OCI-LY7 (cell line): ENCODE measurements around the gene ENAH. TPM values are rescaled to one million over a fixed set of nuclear protein-coding genes. Genes with fewer than 3 reads are reported as not detected.

ENCODE experiments used
- BruUV-seq: library from RNA; stranded (reverse); fragments of 400-500 nt; replicated peaks from 2 replicates; lab custom pipeline; 2021; lab: Mats Ljungman, UMichigan
- CTCF ChIA-PET: fragments of 300-600 bp; sonication (Branson Sonifier 250); formaldehyde crosslinking; loops from one replicate; lab custom pipeline; 2022; ENCODE audit warnings: antibody characterized with exemption; ENCODE audit not compliant: unreplicated experiment; lab: Charles Lee
- POLR2A ChIA-PET: fragments of 300-600 bp; sonication (Branson Sonifier 250); formaldehyde crosslinking; loops from one replicate; lab custom pipeline; 2022; ENCODE audit warnings: antibody characterized with exemption; lab: Charles Lee
- DNase-seq: peaks from one replicate; pipeline ENCODE4 v3.0.0-alpha.2; 2015; ENCODE audit warnings: low spot score
- H2AFZ ChIP-seq: fragments of 200-600 bp; sonication (generic), shearing (Covaris generic); 2 replicates; pipeline ENCODE4 v1.6.1; 2014; ENCODE audit warnings: mild to moderate bottlenecking, antibody characterized with exemption, low read length, moderate library complexity
- H3K27ac ChIP-seq: fragments of 200-600 bp; sonication (generic); 2 replicates; pipeline ENCODE4 v1.5.1; 2014; ENCODE audit warnings: mixed run types, low read depth, mild to moderate bottlenecking, moderate library complexity, low read length, inconsistent platforms; ENCODE audit not compliant: poor library complexity, severe bottlenecking
- H3K36me3 ChIP-seq: fragments of 200-600 bp; sonication (generic); 2 replicates; pipeline ENCODE4 v1.6.1; 2014; ENCODE audit warnings: mild to moderate bottlenecking, antibody characterized with exemption, low read length, moderate library complexity, mixed read lengths; ENCODE audit not compliant: insufficient read depth
- H3K4me1 ChIP-seq: fragments of 200-600 bp; sonication (generic); 2 replicates; pipeline ENCODE4 v1.5.1; 2014; ENCODE audit warnings: mild to moderate bottlenecking, low read length; ENCODE audit not compliant: insufficient read depth, poor library complexity, severe bottlenecking
- H3K4me2 ChIP-seq: fragments of 200-600 bp; sonication (generic); 2 replicates; pipeline ENCODE4 v1.6.1; 2014; ENCODE audit warnings: mild to moderate bottlenecking, low read length
- H3K4me3 ChIP-seq: fragments of 200-600 bp; sonication (generic); 2 replicates; pipeline ENCODE4 v1.5.1; 2014; ENCODE audit warnings: mild to moderate bottlenecking, low read depth, low read length; ENCODE audit not compliant: poor library complexity, severe bottlenecking
- H3K79me2 ChIP-seq: fragments of 200-600 bp; sonication (generic); 2 replicates; pipeline ENCODE4 v1.6.1; 2016; ENCODE audit warnings: low read depth, mild to moderate bottlenecking, low read length, moderate library complexity, mixed read lengths; ENCODE audit not compliant: insufficient read depth
- H3K9me2 ChIP-seq: fragments of 200-600 bp; sonication (generic); 2 replicates; pipeline ENCODE4 v1.6.1; 2016; ENCODE audit warnings: mild to moderate bottlenecking, low read length, mixed read lengths; ENCODE audit not compliant: insufficient read depth
- H3K9me3 ChIP-seq: fragments of 200-600 bp; sonication (generic); 2 replicates; pipeline ENCODE4 v1.6.1; 2014; ENCODE audit warnings: mild to moderate bottlenecking, mixed run types, low read length, mixed read lengths
- H4K20me1 ChIP-seq: fragments of 200-600 bp; sonication (generic); 2 replicates; pipeline ENCODE4 v1.6.1; 2014; ENCODE audit warnings: mild to moderate bottlenecking, antibody characterized with exemption, low read length, moderate library complexity, mixed read lengths; ENCODE audit not compliant: insufficient read depth
- CTCF ChIP-seq: fragments of 200-600 bp; sonication (generic); conservative IDR thresholded peaks from 2 replicates; pipeline ENCODE4 v1.5.1; 2014; ENCODE audit warnings: mild to moderate bottlenecking, antibody characterized with exemption, low read length, moderate library complexity, mixed read lengths
- EZH2phosphoT487 ChIP-seq: fragments of 200-600 bp; sonication (generic); IDR thresholded peaks from 2 replicates; pipeline ENCODE4 v1.6.1; 2018; ENCODE audit warnings: low read depth, borderline replicate concordance, mild to moderate bottlenecking, mixed run types, antibody characterized with exemption, low read length, moderate library complexity, mixed read lengths
- intact Hi-C: fragments of 100-400 bp; cut with micrococcal nuclease; formaldehyde crosslinking; loops from one replicate; pipeline ENCODE4 v1.10.0; 2022; ENCODE audit not compliant: unreplicated experiment
- total RNA-seq, 2 experiments: library from RNA; depleted of rRNA in 1 of 2; stranded (reverse); fragments of >200 nt in 1 of 2; shearing (Covaris generic) in 1 of 2; gene quantifications; 2 replicates each; pipeline ENCODE4 v1.2.3, GENCODE V29; 2014 to 2022

ENAH gene
- total RNA-seq, 2 experiments from 2014 or later, result 4.6 to 18.1 TPM

DNA sequence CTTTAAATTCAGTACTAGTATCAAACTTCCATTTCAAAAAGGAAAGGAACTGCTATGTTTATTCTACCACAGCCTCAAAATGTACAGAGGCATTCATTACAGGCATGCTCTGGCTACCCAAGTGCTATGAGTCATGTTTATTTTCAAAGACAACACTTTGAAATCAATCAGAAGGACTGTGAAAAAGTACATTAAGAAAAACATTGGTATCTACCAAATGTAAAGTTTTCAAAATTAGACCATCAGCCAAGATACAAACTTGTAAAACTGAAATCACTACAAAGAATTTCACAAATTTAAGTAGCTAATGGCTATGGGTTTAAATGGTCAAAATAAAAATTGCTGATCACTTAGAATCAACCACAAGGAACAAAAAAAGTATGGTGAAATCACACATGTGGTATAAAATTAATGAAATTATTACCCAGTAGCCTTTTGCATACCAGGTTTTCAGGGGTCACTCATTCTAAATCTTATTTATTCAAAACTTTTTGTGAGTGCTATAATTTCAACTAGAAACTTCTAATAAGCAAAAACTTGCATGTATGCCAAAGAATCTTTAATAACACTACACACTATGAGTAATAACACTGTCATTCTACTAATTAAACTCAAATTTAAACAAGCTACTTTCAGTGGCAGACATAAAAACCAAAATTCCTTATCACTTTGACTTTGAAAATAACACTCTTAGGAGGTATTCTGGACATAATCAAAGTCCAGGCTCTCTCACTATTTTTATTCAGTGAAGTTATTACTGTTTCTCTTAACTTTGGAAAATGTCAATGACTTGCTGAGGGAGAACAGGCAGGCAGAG, 49.2 kb downstream of the ENAH start:
- H4K20me1 ChIP-seq, result no peaks in the 10 kb centered on the region
- intact Hi-C loops, result no loop called here
- TF ChIP-seq EZH2phosphoT487 (no peak), CTCF (no peak)
- no peak overlapping the region for H2AFZ ChIP-seq
- H3K27ac ChIP-seq, result no peak overlapping the region
- DNase-seq, result no peak
- ChIA-PET POLR2A (interaction anchor here (0.5 to 3.0 kb wide), 12 partner anchors 10 to 1406 kb away, joined by 3 to 11 read pairs (median 4); partner anchors contain the start of gene SRP9), CTCF (no interaction called here)
- no peaks in the 10 kb centered on the region for H3K79me2 ChIP-seq
- no TSS peak for BruUV-seq
- H3K9me3 ChIP-seq, result no peaks in the 10 kb centered on the region
- H3K4me1 ChIP-seq, result no peaks in the 10 kb centered on the region
- no peaks in the 10 kb centered on the region for H3K9me2 ChIP-seq
- no peak overlapping the region for H3K4me3 ChIP-seq
- no peaks in the 10 kb centered on the region; the same call in 1 of the 2 replicates for H3K36me3 ChIP-seq
- no peak overlapping the region for H3K4me2 ChIP-seq

DNA sequence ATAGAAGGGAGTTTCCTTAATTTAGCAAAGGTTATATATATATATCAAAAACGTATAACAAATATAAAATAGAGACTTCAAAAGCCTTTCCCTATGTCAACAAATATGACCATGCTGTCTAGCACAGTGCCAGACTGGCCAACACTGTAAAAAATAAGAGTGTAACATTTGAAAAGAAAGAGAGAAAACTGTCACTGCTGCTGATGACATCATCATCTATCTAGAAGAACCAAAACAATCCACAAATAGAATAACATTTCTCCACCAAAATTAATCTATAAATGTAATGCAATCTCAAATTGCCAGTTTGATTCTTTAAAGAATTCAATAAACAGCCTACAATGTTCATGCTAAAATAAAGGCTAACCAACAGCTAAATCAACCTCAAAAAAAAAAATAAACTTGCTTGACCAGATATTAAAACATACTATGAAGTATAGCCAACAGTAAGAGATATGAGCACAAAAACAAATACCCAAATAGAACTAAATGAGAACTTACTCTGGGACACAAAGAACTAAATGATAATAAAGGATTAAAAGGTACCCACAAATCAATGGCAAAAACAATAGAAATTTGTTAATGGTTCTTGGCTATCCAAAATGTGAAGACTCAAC, 50.2 kb downstream of the ENAH start:
- no peaks in the 10 kb centered on the region for H3K79me2 ChIP-seq
- H3K4me1 ChIP-seq, result no peaks in the 10 kb centered on the region
- no peak overlapping the region for H3K4me3 ChIP-seq
- H4K20me1 ChIP-seq, result no peaks in the 10 kb centered on the region
- DNase-seq, result no peak
- H2AFZ ChIP-seq, result no peak overlapping the region
- TF ChIP-seq CTCF (no peak), EZH2phosphoT487 (no peak)
- POLR2A ChIA-PET, result interaction anchor here (0.6 to 3.0 kb wide), 7 partner anchors 9 to 1407 kb away, joined by 3 to 11 read pairs (median 4); no protein-coding TSS in a partner anchor
- no TSS peak for BruUV-seq
- H3K9me3 ChIP-seq, result no peaks in the 10 kb centered on the region
- no peaks in the 10 kb centered on the region; the same call in 1 of the 2 replicates for H3K36me3 ChIP-seq
- H3K9me2 ChIP-seq, result no peaks in the 10 kb centered on the region
- intact Hi-C loops, result no loop called here
- H3K27ac ChIP-seq, result no peak overlapping the region
- CTCF ChIA-PET, result no interaction called here
- no peak overlapping the region for H3K4me2 ChIP-seq
